Measurements from ENCODE around the gene FAM120AOS. TPM values are rescaled to one million over a fixed set of nuclear protein-coding genes. Genes with fewer than 3 reads are reported as not detected.

The FAM120AOS gene
- total and polyA plus RNA-seq, 2 of the 4 experiments (the other 2 are of a cell fraction): 22.7 to 24.7 TPM

DNA sequence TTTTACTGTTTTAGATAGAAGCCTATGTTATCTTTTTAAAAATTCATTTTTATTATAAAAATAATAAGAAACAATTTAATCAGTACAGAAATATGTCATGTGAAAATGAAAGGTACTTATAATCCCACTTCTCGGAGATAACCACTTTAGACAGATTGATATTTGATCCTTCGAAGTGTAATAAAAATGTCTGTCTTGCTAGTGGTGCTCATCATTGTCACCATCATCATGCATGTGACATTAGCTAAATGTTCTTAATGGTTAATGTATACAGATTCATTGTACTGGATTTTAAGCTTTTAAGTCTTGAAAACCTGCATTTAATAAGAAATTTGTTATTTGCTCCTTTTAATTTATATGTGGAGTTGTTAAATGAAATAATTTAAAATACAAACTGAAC is 30.1 kb upstream of the FAM120AOS start:
- Histone ChIP-seq H2AK9ac (replicated peaks; ENCODE audit: low read depth, low read length, poor library complexity) (no peak overlapping the region), H3K14ac (replicated peaks; ENCODE audit: low read depth, low read length) (no peak overlapping the region), H4K8ac (ENCODE audit: low read depth in 2 of 2, low read length in 2 of 2) (no peak overlapping the region), H3K4me3 (ENCODE audit: insufficient read depth, low read depth, low read length) (no peak overlapping the region), H3K79me1 (ENCODE audit: low read depth in 1 of 2, low read length in 2 of 2) (peaks cover 47 to 73% of the 10 kb centered on the region in 2 experiments), H3K36me3 (ENCODE audit: control insufficient read depth, insufficient read depth, low read length) (peaks cover 12% of the 10 kb centered on the region), H3K4ac (ENCODE audit: low read depth, low read length) (no peak overlapping the region), H3K9ac (ENCODE audit: low read depth, low read length) (no peak overlapping the region), H3K18ac (ENCODE audit: low read depth, low read length) (no peak overlapping the region), H3K27me3 (ENCODE audit: control insufficient read depth, insufficient read depth, low read length) (no peaks in the 10 kb centered on the region), H4K20me1 (ENCODE audit: insufficient read depth, low read length) (peaks cover 22% of the 10 kb centered on the region), H2BK20ac (ENCODE audit: low read depth, low read length) (no peak overlapping the region), H3K23ac (ENCODE audit: low read depth, low read length) (no peak overlapping the region), H2AK5ac (ENCODE audit: low read depth, low read length) (no peak overlapping the region), H3K56ac (ENCODE audit: extremely low read depth, insufficient read depth, low read length) (no peak overlapping the region), H2AFZ (replicated peaks; ENCODE audit: low read length, poor library complexity) (no peak overlapping the region), H3K4me1 (ENCODE audit: control insufficient read depth, insufficient read depth, low read length) (peaks cover 3% of the 10 kb centered on the region; the same call in 1 of the 2 replicates), H3K9me3 (ENCODE audit: control insufficient read depth, insufficient read depth, low read length) (no peaks in the 10 kb centered on the region), H2BK5ac (ENCODE audit: low read depth, low read length, poor library complexity, severe bottlenecking) (no peak overlapping the region), H4K91ac (ENCODE audit: insufficient read depth, low read depth, low read length) (no peak overlapping the region), H3K9me1 (ENCODE audit: insufficient read depth, low read length) (peaks cover 11% of the 10 kb centered on the region), H4K5ac (ENCODE audit: low read depth, low read length) (no peak overlapping the region), H3K27ac (ENCODE audit: insufficient read depth, low read length) (no peak overlapping the region), H2BK15ac (ENCODE audit: low read depth, low read length) (no peak overlapping the region), H2BK120ac (ENCODE audit: low read depth, low read length) (no peak overlapping the region), H3K4me2 (ENCODE audit: low read depth, low read length) (no peak overlapping the region)
- intact Hi-C loops (cut with micrococcal nuclease): no loop called here
- DNase-seq (no peak), ATAC-seq (ENCODE audit: low read depth) (no peak)
- CTCF ChIA-PET: interaction anchor here (0.6 kb wide), 1 partner anchor 762 kb away, joined by 5 read pairs; no protein-coding TSS in a partner anchor
- no CpG with 5 or more reads among the region's 2 CpGs for whole genome bisulfite sequencing, 2 experiments (ENCODE audit: extremely low coverage in 2 of 2, insufficient read length in 1 of 2)
- TF ChIP-seq NFE2L2 (IDR thresholded peaks at IDR 0.05; ENCODE audit: low read depth, low read length): no peak
- no peak for TF ChIP-seq BHLHE40 (IDR thresholded peaks at IDR 0.05; ENCODE audit: low read depth, low read length)
- no peak for TF ChIP-seq CTCF (conservative IDR thresholded peaks at IDR 0.05; ENCODE audit: low read depth, low read length)
- TF ChIP-seq MAFK (IDR thresholded peaks at IDR 0.05; ENCODE audit: low read depth, low read length): no peak
- no peak for TF ChIP-seq SMC3 (IDR thresholded peaks at IDR 0.05; ENCODE audit: low read depth, low read length)
- no peak for TF ChIP-seq USF2 (IDR thresholded peaks at IDR 0.05; ENCODE audit: low read depth, low read length)
- no peak for TF ChIP-seq CHD1 (IDR thresholded peaks at IDR 0.05; ENCODE audit: low read depth, low read length)
- TF ChIP-seq CEBPB (IDR thresholded peaks at IDR 0.05; ENCODE audit: low read depth, low read length): no peak
- TF ChIP-seq RAD21 (IDR thresholded peaks at IDR 0.05; ENCODE audit: low read length): no peak
- TF ChIP-seq RFX5 (IDR thresholded peaks at IDR 0.05; ENCODE audit: low read depth, low read length): no peak
- TF ChIP-seq RCOR1 (IDR thresholded peaks at IDR 0.05; ENCODE audit: insufficient replicate concordance, low read length): no peak
- no peak for TF ChIP-seq MAZ (IDR thresholded peaks at IDR 0.05; ENCODE audit: borderline replicate concordance, low read depth, low read length)
- no peak for TF ChIP-seq FOS (IDR thresholded peaks at IDR 0.05; ENCODE audit: low read depth, low read length)
- TF ChIP-seq POLR2A (IDR thresholded peaks at IDR 0.05; ENCODE audit: low read depth, low read length): no peak
- TF ChIP-seq, protein P1, sequence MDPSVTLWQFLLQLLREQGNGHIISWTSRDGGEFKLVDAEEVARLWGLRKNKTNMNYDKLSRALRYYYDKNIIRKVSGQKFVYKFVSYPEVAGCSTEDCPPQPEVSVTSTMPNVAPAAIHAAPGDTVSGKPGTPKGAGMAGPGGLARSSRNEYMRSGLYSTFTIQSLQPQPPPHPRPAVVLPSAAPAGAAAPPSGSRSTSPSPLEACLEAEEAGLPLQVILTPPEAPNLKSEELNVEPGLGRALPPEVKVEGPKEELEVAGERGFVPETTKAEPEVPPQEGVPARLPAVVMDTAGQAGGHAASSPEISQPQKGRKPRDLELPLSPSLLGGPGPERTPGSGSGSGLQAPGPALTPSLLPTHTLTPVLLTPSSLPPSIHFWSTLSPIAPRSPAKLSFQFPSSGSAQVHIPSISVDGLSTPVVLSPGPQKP (IDR thresholded peaks at IDR 0.05; ENCODE audit: borderline replicate concordance, low read depth, low read length): no peak
- no peak for TF ChIP-seq MXI1 (IDR thresholded peaks at IDR 0.05; ENCODE audit: borderline replicate concordance, low read depth, low read length)
- in situ Hi-C loops (cut with MboI; ENCODE audit: low sequenced_read_pairs): no loop called here
- no TSS peak for BruUV-seq (replicated peaks)
- dilution Hi-C loops (cut with HindIII; ENCODE audit: low sequenced_read_pairs, unreplicated experiment): no loop called here
- POLR2A ChIA-PET (ENCODE audit: unreplicated experiment): no interaction called here

Data from IMR-90 (cell line).